PC-9 (cell line): Measurements from ENCODE around the gene PLXNA1. TPM values are rescaled to one million over a fixed set of nuclear protein-coding genes. Genes with fewer than 3 reads are reported as not detected.

ENCODE experiments used
- BruUV-seq: library from RNA; stranded (reverse); fragments of 400-500 nt; replicated peaks from 2 replicates; lab custom pipeline; 2021; lab: Mats Ljungman, UMichigan
- CTCF ChIA-PET: fragments of 300-600 bp; sonication (Branson Sonifier 250); formaldehyde crosslinking; loops from one replicate; lab custom pipeline; 2022; ENCODE audit warnings: antibody characterized with exemption; lab: Charles Lee
- POLR2A ChIA-PET: fragments of 300-600 bp; sonication (Branson Sonifier 250); formaldehyde crosslinking; loops from one replicate; lab custom pipeline; 2022; ENCODE audit warnings: antibody characterized with exemption; ENCODE audit not compliant: unreplicated experiment; lab: Charles Lee
- DNase-seq, 2 experiments: peaks; one replicate each; pipeline versions ENCODE4 v3.0.0 to v3.0.0-alpha.2; 2015 to 2022; ENCODE audit warnings: mixed read lengths in 1 of 2
- H2AFZ ChIP-seq: fragments of 200-600 bp; sonication (generic); 2 replicates; pipeline ENCODE4 v1.8.1; 2017; ENCODE audit warnings: antibody characterized with exemption
- H3F3A ChIP-seq: fragments of 200-600 bp; sonication (generic); 2 replicates; pipeline ENCODE4 v1.8.1; 2017; ENCODE audit warnings: antibody characterized with exemption, mild to moderate bottlenecking, low read depth; ENCODE audit not compliant: insufficient read depth
- H3K27ac ChIP-seq: fragments of 200-600 bp; sonication (generic); 2 replicates; pipeline ENCODE4 v1.6.1; 2016; ENCODE audit warnings: mixed run types
- H3K27me3 ChIP-seq: fragments of 200-600 bp; sonication (generic); 2 replicates; pipeline ENCODE4 v1.6.1; 2016; ENCODE audit warnings: low read depth, mixed run types; ENCODE audit not compliant: insufficient read depth
- H3K36me3 ChIP-seq: fragments of 200-600 bp; sonication (generic); 2 replicates; pipeline ENCODE4 v1.6.1; 2016; ENCODE audit warnings: low read depth, mixed run types
- H3K4me1 ChIP-seq: fragments of 200-600 bp; sonication (generic); replicated peaks from 2 replicates; pipeline ENCODE4 v1.6.1; 2016; ENCODE audit warnings: mixed run types; ENCODE audit not compliant: insufficient read depth
- H3K4me2 ChIP-seq: fragments of 200-600 bp; sonication (generic); 2 replicates; pipeline ENCODE4 v1.6.1; 2017; ENCODE audit warnings: mixed run types
- H3K4me3 ChIP-seq: fragments of 200-600 bp; sonication (generic); 2 replicates; pipeline ENCODE4 v1.6.1; 2016; ENCODE audit warnings: mixed run types
- H3K79me2 ChIP-seq: fragments of 200-600 bp; sonication (generic); 2 replicates; pipeline ENCODE4 v1.6.1; 2017; ENCODE audit warnings: low read depth, mixed run types
- H3K9me2 ChIP-seq: fragments of 200-600 bp; sonication (generic); 2 replicates; pipeline ENCODE4 v1.8.1; 2017; ENCODE audit warnings: mild to moderate bottlenecking; ENCODE audit not compliant: insufficient read depth
- H3K9me3 ChIP-seq: fragments of 200-600 bp; sonication (generic); 2 replicates; pipeline ENCODE4 v1.8.1; 2016; ENCODE audit warnings: low read depth; ENCODE audit not compliant: insufficient read depth
- H4K20me1 ChIP-seq: fragments of 200-600 bp; sonication (generic); 2 replicates; pipeline ENCODE4 v1.8.1; 2017; ENCODE audit not compliant: insufficient read depth
- EZH2 ChIP-seq: fragments of 200-600 bp; sonication (generic); IDR thresholded peaks from 2 replicates; pipeline ENCODE4 v1.8.0; 2017; ENCODE audit warnings: antibody characterized with exemption, low read depth
- intact Hi-C: fragments of 100-400 bp; cut with micrococcal nuclease; formaldehyde crosslinking; loops from one replicate; pipeline ENCODE4 v1.10.0; 2022; ENCODE audit not compliant: unreplicated experiment
- total RNA-seq: library from RNA; stranded (reverse); gene quantifications from 2 replicates; pipeline ENCODE4 v1.2.3, GENCODE V29; 2021
- TF ChIP-seq, protein P1 (sequence below): fragments of 200-600 bp; sonication (generic); conservative IDR thresholded peaks from 2 replicates; pipeline ENCODE4 v1.6.1; 2017; ENCODE audit warnings: mixed run types, antibody characterized with exemption, mild to moderate bottlenecking, moderate library complexity

PLXNA1 gene
- total RNA-seq, 1 experiment from 2014 or later = 88.2 TPM

- intact Hi-C loops = loop anchor here (10.0 kb wide), 2 partner anchors 186 to 266 kb away; no protein-coding TSS in a partner anchor
Observed at GRCh38 chr3:126988451-126989021, 5.6 kb downstream of the PLXNA1 start.

GRCh38 chr3:126989316-126990023, 6.6 kb downstream of the PLXNA1 start:
- Histone ChIP-seq H3K36me3 (no peaks in the 10 kb centered on the region; the same call in 1 of the 2 replicates), H4K20me1 (peaks cover 92% of the 10 kb centered on the region), H3K27ac (no peak overlapping the region), H3K9me3 (no peaks in the 10 kb centered on the region), H3K4me1 (no peaks in the 10 kb centered on the region), H3K27me3 (no peaks in the 10 kb centered on the region), H3K4me2 (no peak overlapping the region), H3F3A (no peaks in the 10 kb centered on the region), H2AFZ (no peak overlapping the region), H3K9me2 (no peaks in the 10 kb centered on the region), H3K79me2 (peaks cover 60% of the 10 kb centered on the region), H3K4me3 (no peak overlapping the region)
- DNase-seq = no peak
- no peak for TF ChIP-seq EZH2
- TF ChIP-seq, protein P1, sequence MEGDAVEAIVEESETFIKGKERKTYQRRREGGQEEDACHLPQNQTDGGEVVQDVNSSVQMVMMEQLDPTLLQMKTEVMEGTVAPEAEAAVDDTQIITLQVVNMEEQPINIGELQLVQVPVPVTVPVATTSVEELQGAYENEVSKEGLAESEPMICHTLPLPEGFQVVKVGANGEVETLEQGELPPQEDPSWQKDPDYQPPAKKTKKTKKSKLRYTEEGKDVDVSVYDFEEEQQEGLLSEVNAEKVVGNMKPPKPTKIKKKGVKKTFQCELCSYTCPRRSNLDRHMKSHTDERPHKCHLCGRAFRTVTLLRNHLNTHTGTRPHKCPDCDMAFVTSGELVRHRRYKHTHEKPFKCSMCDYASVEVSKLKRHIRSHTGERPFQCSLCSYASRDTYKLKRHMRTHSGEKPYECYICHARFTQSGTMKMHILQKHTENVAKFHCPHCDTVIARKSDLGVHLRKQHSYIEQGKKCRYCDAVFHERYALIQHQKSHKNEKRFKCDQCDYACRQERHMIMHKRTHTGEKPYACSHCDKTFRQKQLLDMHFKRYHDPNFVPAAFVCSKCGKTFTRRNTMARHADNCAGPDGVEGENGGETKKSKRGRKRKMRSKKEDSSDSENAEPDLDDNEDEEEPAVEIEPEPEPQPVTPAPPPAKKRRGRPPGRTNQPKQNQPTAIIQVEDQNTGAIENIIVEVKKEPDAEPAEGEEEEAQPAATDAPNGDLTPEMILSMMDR = no peak
- ChIA-PET POLR2A (no interaction called here), CTCF (no interaction called here)
- no TSS peak for BruUV-seq
- intact Hi-C loops = loop anchor here (10.0 kb wide), 2 partner anchors 185 to 265 kb away; no protein-coding TSS in a partner anchor

More at GRCh38 chr3:126988451-126989021, 5.6 kb downstream of the PLXNA1 start:
- H3K27me3 ChIP-seq = no peaks in the 10 kb centered on the region
- no peak overlapping the region for H3K4me2 ChIP-seq
- no peaks in the 10 kb centered on the region for H3F3A ChIP-seq
- no peaks in the 10 kb centered on the region for H3K4me1 ChIP-seq
- no peaks in the 10 kb centered on the region for H3K9me3 ChIP-seq
- peaks cover 65% of the 10 kb centered on the region for H3K79me2 ChIP-seq
- H3K27ac ChIP-seq = no peak overlapping the region
- TF ChIP-seq, protein P1 = no peak
- TF ChIP-seq EZH2 = no peak
- H4K20me1 ChIP-seq = peaks cover 86% of the 10 kb centered on the region
- POLR2A ChIA-PET = interaction anchor here (0.6 kb wide), 1 partner anchor 215 kb away, joined by 8 read pairs; no protein-coding TSS in a partner anchor
- no TSS peak for BruUV-seq
- H3K9me2 ChIP-seq = no peaks in the 10 kb centered on the region
- no peaks in the 10 kb centered on the region; the same call in 1 of the 2 replicates for H3K36me3 ChIP-seq
- CTCF ChIA-PET = interaction anchor here (1.1 kb wide), 1 partner anchor 308 kb away, joined by 3 read pairs; no protein-coding TSS in a partner anchor
- no peak for DNase-seq
- no peak overlapping the region for H2AFZ ChIP-seq
- no peak overlapping the region for H3K4me3 ChIP-seq

- no peak overlapping the region for H2AFZ ChIP-seq
- intact Hi-C loops = no loop called here
- no peaks in the 10 kb centered on the region for H3K27me3 ChIP-seq
- H4K20me1 ChIP-seq = peaks cover 92% of the 10 kb centered on the region
- H3K27ac ChIP-seq = no peak overlapping the region
- H3K9me3 ChIP-seq = no peaks in the 10 kb centered on the region
- H3K36me3 ChIP-seq = no peaks in the 10 kb centered on the region; the same call in 1 of the 2 replicates
- ChIA-PET CTCF (no interaction called here), POLR2A (no interaction called here)
- DNase-seq = no peak
- no TSS peak for BruUV-seq
- no peaks in the 10 kb centered on the region for H3K4me1 ChIP-seq
- H3F3A ChIP-seq = no peaks in the 10 kb centered on the region
- peaks cover 53% of the 10 kb centered on the region for H3K79me2 ChIP-seq
- TF ChIP-seq, protein P1 = no peak
- TF ChIP-seq EZH2 = no peak
- H3K9me2 ChIP-seq = no peaks in the 10 kb centered on the region
- H3K4me3 ChIP-seq = no peak overlapping the region
- H3K4me2 ChIP-seq = no peak overlapping the region
Observed at GRCh38 chr3:126990024-126990700, 7.2 kb downstream of the PLXNA1 start.
